Spleen (tissue), 7 donors: ENCODE measurements around the gene CTBS.

Experiments used
- POLR2A ChIP-seq, 3 donors: fragments of 450-650 bp; IDR thresholded peaks; one replicate each; pipeline ENCODE4 v1.5.1; 2017; ENCODE audit warnings: antibody characterized with exemption in 3 of 3, mild to moderate bottlenecking in 1 of 3
- POLR2AphosphoS5 ChIP-seq, 3 donors: sonication (generic); formaldehyde crosslinking; IDR thresholded peaks; one replicate each; pipeline ENCODE4 v1.5.1; 2017; ENCODE audit warnings: antibody characterized with exemption in 3 of 3
- TF ChIP-seq, protein P1 (sequence below), 11 experiments: fragments of 200-600 bp in 7 of 11; fragments of 450-650 bp in 4 of 11; sonication (generic) in 4 of 11; IDR thresholded peaks in 8 of 11; conservative IDR thresholded peaks in 3 of 11; 1 replicate in 7 of 11; 2 replicates in 4 of 11; pipeline versions ENCODE4 v1.4.0 to v1.8.0; 2016 to 2021; ENCODE audit warnings: antibody characterized with exemption in 11 of 11, inconsistent platforms in 4 of 11, mild to moderate bottlenecking in 1 of 11
- donor health status: DM: no; HTN: no; CAD: no; lungs with moderate emphysema.
- donor health status: DM: no; HTN: no; CAD: no.
- donor health status: DM: no; HTN: no; CAD: no.

DNA sequence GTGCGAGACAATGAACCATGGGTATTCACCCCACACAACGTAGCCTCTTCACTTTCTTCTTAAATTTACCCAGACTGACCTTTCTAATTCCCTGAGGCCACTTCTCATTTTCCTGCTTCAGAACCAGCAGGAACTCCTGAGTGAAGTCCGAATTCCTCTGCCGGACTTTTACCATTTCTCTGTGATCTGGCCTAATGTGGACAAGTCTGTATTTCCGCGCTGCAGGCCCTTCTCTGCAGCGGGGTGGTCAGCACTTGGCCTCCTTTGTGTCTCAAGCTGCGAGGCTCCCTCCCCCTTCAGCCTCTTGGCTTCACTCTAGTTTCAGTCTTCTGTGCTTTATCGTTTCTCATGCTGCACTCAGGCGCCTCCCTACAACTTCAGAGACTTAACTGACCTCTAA lies 9.4 kb upstream of the CTBS start:
- TF ChIP-seq, protein P1, sequence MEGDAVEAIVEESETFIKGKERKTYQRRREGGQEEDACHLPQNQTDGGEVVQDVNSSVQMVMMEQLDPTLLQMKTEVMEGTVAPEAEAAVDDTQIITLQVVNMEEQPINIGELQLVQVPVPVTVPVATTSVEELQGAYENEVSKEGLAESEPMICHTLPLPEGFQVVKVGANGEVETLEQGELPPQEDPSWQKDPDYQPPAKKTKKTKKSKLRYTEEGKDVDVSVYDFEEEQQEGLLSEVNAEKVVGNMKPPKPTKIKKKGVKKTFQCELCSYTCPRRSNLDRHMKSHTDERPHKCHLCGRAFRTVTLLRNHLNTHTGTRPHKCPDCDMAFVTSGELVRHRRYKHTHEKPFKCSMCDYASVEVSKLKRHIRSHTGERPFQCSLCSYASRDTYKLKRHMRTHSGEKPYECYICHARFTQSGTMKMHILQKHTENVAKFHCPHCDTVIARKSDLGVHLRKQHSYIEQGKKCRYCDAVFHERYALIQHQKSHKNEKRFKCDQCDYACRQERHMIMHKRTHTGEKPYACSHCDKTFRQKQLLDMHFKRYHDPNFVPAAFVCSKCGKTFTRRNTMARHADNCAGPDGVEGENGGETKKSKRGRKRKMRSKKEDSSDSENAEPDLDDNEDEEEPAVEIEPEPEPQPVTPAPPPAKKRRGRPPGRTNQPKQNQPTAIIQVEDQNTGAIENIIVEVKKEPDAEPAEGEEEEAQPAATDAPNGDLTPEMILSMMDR (IDR thresholded peaks at IDR 0.05 in 8 of 11, conservative IDR thresholded peaks at IDR 0.05 in 3 of 11) = no peak
- no peak for TF ChIP-seq POLR2A (IDR thresholded peaks at IDR 0.05)
- TF ChIP-seq POLR2AphosphoS5 (IDR thresholded peaks at IDR 0.05) = no peak
